Body of pancreas (tissue), 4 donors: ENCODE measurements around the gene LOXL4. TPM values are rescaled to one million over a fixed set of nuclear protein-coding genes. Genes with fewer than 3 reads are reported as not detected.

Source experiments
- ATAC-seq: fragments of 150-250 bp; one replicate; pipeline ENCODE4 v1.9.1; 2016
- DNase-seq, 4 donors: peaks; one replicate each; pipeline ENCODE4 v3.0.0-alpha.2; 2019
- H3K27ac ChIP-seq, 4 donors: fragments of 200-600 bp; sonication (generic); 1 replicate in 3 of 4; 2 replicates in 1 of 4; pipeline versions ENCODE4 v1.5.1 to v1.6.1; 2016 to 2019; ENCODE audit warnings: mild to moderate bottlenecking in 1 of 4, mixed read lengths in 1 of 4, moderate library complexity in 1 of 4
- H3K27me3 ChIP-seq, 2 donors: fragments of 200-600 bp; sonication (generic); one replicate each; pipeline ENCODE4 v1.6.0; 2016; ENCODE audit warnings: mild to moderate bottlenecking in 1 of 2
- H3K36me3 ChIP-seq, 2 donors: fragments of 200-600 bp; sonication (generic); replicated peaks in 1 of 2; 2 replicates each; pipeline ENCODE4 v1.5.1; 2016; ENCODE audit warnings: low read depth in 2 of 2; ENCODE audit not compliant: insufficient read depth in 1 of 2
- H3K4me1 ChIP-seq: fragments of 200-600 bp; sonication (generic); one replicate; pipeline ENCODE4 v1.6.0; 2016
- H3K4me3 ChIP-seq, 2 donors: fragments of 200-600 bp; sonication (generic); 1 replicate in 1 of 2; 2 replicates in 1 of 2; pipeline ENCODE4 v1.5.1; 2016 to 2019
- H3K9me3 ChIP-seq, 3 donors: fragments of 200-600 bp; sonication (generic); 1 replicate in 2 of 3; 2 replicates in 1 of 3; pipeline ENCODE4 v1.5.1; 2016
- CTCF ChIP-seq, 7 experiments: fragments of 450-650 bp in 4 of 7; fragments of 200-600 bp in 3 of 7; sonication (generic) in 3 of 7; IDR thresholded peaks; one replicate each; pipeline ENCODE4 v1.5.1; 2016 to 2019; ENCODE audit warnings: antibody characterized with exemption in 7 of 7
- POLR2A ChIP-seq, 3 donors: fragments of 450-650 bp; IDR thresholded peaks; one replicate each; pipeline ENCODE4 v1.6.1; 2016; ENCODE audit warnings: antibody characterized with exemption in 3 of 3, mild to moderate bottlenecking in 2 of 3
- WGBS, 2 donors: methylation state at CpG; one replicate each; pipeline ENCODE4 v1.1.5; 2017; 5-methylcytosine and 5-hydroxymethylcytosine counted together
- intact Hi-C: fragments of 100-400 bp; cut with DNase I; formaldehyde crosslinking; loops from one replicate; pipeline ENCODE4 v1.15.1; 2023
- total RNA-seq, 2 donors: library from RNA; depleted of rRNA; stranded (reverse); fragments of >200 nt; gene quantifications; one replicate each; pipeline ENCODE4 v1.1.0, GENCODE V29; 2016

LOXL4 gene
- total RNA-seq, 2 donors from 2014 or later, result 8.9 to 10.6 TPM

GRCh38 chr10:98268694-98269431, 869 bp upstream of the LOXL4 start:
- Histone ChIP-seq H3K4me3 (peak overlapping the region; percentile 8 to 16), H3K36me3 (no peaks in the 10 kb centered on the region), H3K9me3 (no peaks in the 10 kb centered on the region), H3K4me1 (peaks cover 49% of the 10 kb centered on the region), H3K27me3 (no peaks in the 10 kb centered on the region), H3K27ac (peak overlapping the region; percentile 70 to 87 (median 83))
- TF ChIP-seq POLR2A (IDR thresholded peaks at IDR 0.05) (no peak), CTCF (IDR thresholded peaks at IDR 0.05) (no peak)
- ATAC-seq, result peak; percentile 67
- peak; percentile 37 to 66 (median 54) for DNase-seq
- intact Hi-C loops, result no loop called here
- 10 to 14% methylated on average over 11 to 17 of the region's 17 CpGs for WGBS, 2 donors

- ATAC-seq (no peak), DNase-seq (peak in 1 of 4 donors; percentile 35)
- 55 to 59% methylated on average over 20 to 22 of the region's 22 CpGs for WGBS, 2 donors
- no peaks in the 10 kb centered on the region for H3K36me3 ChIP-seq
- H3K27ac ChIP-seq, result peak overlapping the region; percentile 70 to 87 (median 84)
- peaks cover 49% of the 10 kb centered on the region for H3K4me1 ChIP-seq
- intact Hi-C loops, result no loop called here
- no peaks in the 10 kb centered on the region for H3K27me3 ChIP-seq
- TF ChIP-seq POLR2A (IDR thresholded peaks at IDR 0.05) (no peak), CTCF (IDR thresholded peaks at IDR 0.05) (no peak)
- H3K4me3 ChIP-seq, result no peak overlapping the region
- no peaks in the 10 kb centered on the region for H3K9me3 ChIP-seq
Measured at GRCh38 chr10:98267069-98267893, 713 bp downstream of the LOXL4 start.

GRCh38 chr10:98266647-98267046, 1.3 kb downstream of the LOXL4 start:
- DNase-seq, result no peak
- Histone ChIP-seq H3K4me1 (peaks cover 49% of the 10 kb centered on the region), H3K27me3 (no peaks in the 10 kb centered on the region), H3K36me3 (no peaks in the 10 kb centered on the region), H3K4me3 (no peak overlapping the region), H3K9me3 (no peaks in the 10 kb centered on the region), H3K27ac (peak overlapping the region in 3 of 4 donors; percentile 83 to 87 (median 86))
- TF ChIP-seq POLR2A (IDR thresholded peaks at IDR 0.05), result no peak
- no peak for TF ChIP-seq CTCF (IDR thresholded peaks at IDR 0.05)
- intact Hi-C loops, result no loop called here
- no peak for ATAC-seq
- 88 to 94% methylated on average over 5 of the region's 5 CpGs for WGBS, 2 donors

GRCh38 chr10:98265403-98266378, 2.3 kb downstream of the LOXL4 start:
- Histone ChIP-seq H3K9me3 (no peaks in the 10 kb centered on the region), H3K27ac (peak overlapping the region in 3 of 4 donors; percentile 83 to 87 (median 86)), H3K4me1 (peaks cover 50% of the 10 kb centered on the region), H3K27me3 (no peaks in the 10 kb centered on the region), H3K4me3 (no peak overlapping the region), H3K36me3 (no peaks in the 10 kb centered on the region)
- TF ChIP-seq POLR2A (IDR thresholded peaks at IDR 0.05), result no peak
- no peak for TF ChIP-seq CTCF (IDR thresholded peaks at IDR 0.05)
- intact Hi-C loops, result no loop called here
- WGBS, 2 donors, result 61 to 65% methylated on average over 17 of the region's 17 CpGs
- DNase-seq (no peak), ATAC-seq (no peak)
